Uterus (tissue), 4 donors: ENCODE data around the gene LRRC8A. TPM values are rescaled to one million over a fixed set of nuclear protein-coding genes. Genes with fewer than 3 reads are reported as not detected.
A peak's percentile ranks its signal among the peaks of the same experiment; 100 is the strongest.

Experiments
- DNase-seq, 2 donors: peaks; one replicate each; pipeline ENCODE4 v3.0.0-alpha.2; 2019 to 2020
- H3K27ac ChIP-seq, 2 donors: fragments of 200-600 bp; sonication (generic); 1 replicate in 1 of 2; 2 replicates in 1 of 2; pipeline ENCODE4 v1.5.1; 2016 to 2018
- H3K27me3 ChIP-seq, 2 donors: fragments of 200-600 bp; sonication (generic); one replicate each; pipeline ENCODE4 v1.5.1; 2018 to 2019; ENCODE audit warnings: control low read depth in 1 of 2
- H3K36me3 ChIP-seq, 2 donors: fragments of 200-600 bp; sonication (generic); one replicate each; pipeline ENCODE4 v1.5.1; 2019; ENCODE audit warnings: control low read depth in 1 of 2
- H3K4me1 ChIP-seq, 2 donors: fragments of 200-600 bp; sonication (generic); one replicate each; pipeline ENCODE4 v1.5.1; 2018 to 2019; ENCODE audit warnings: control low read depth in 1 of 2
- H3K4me3 ChIP-seq, 2 donors: fragments of 200-600 bp; sonication (generic); 1 replicate in 1 of 2; 2 replicates in 1 of 2; pipeline ENCODE4 v1.5.1; 2018 to 2019; ENCODE audit warnings: mild to moderate bottlenecking in 1 of 2
- H3K9me3 ChIP-seq, 2 donors: fragments of 200-600 bp; sonication (generic); one replicate each; pipeline ENCODE4 v1.5.1; 2019; ENCODE audit warnings: control low read depth in 1 of 2
- POLR2A ChIP-seq, 2 donors: fragments of 450-650 bp; IDR thresholded peaks; one replicate each; pipeline ENCODE4 v1.6.1; 2016; ENCODE audit warnings: antibody characterized with exemption in 2 of 2, mild to moderate bottlenecking in 1 of 2, moderate library complexity in 1 of 2
- intact Hi-C: fragments of 100-400 bp; cut with DNase I; formaldehyde crosslinking; loops from one replicate; pipeline ENCODE4 v1.15.1; 2023; ENCODE audit warnings: low total_unique reads
- total RNA-seq, 4 donors: library from RNA; depleted of rRNA in 3 of 4; stranded (reverse); fragments of >200 nt in 3 of 4; gene quantifications; one replicate each; pipeline versions ENCODE4 v1.1.0 to v1.2.4, GENCODE V29; 2014 to 2023
- TF ChIP-seq, protein P1 (sequence below), 4 experiments: fragments of 200-600 bp in 2 of 4; fragments of 450-650 bp in 2 of 4; sonication (generic) in 2 of 4; IDR thresholded peaks; one replicate each; pipeline ENCODE4 v1.5.1; 2016 to 2019; ENCODE audit warnings: antibody characterized with exemption in 4 of 4, mild to moderate bottlenecking in 2 of 4, moderate library complexity in 1 of 4
- donor health status: DM: yes; HTN: yes; CAD: no.

LRRC8A gene
- total RNA-seq, 4 donors from 2014 or later = 23.5 to 58.7 (median 30.8) TPM

DNA sequence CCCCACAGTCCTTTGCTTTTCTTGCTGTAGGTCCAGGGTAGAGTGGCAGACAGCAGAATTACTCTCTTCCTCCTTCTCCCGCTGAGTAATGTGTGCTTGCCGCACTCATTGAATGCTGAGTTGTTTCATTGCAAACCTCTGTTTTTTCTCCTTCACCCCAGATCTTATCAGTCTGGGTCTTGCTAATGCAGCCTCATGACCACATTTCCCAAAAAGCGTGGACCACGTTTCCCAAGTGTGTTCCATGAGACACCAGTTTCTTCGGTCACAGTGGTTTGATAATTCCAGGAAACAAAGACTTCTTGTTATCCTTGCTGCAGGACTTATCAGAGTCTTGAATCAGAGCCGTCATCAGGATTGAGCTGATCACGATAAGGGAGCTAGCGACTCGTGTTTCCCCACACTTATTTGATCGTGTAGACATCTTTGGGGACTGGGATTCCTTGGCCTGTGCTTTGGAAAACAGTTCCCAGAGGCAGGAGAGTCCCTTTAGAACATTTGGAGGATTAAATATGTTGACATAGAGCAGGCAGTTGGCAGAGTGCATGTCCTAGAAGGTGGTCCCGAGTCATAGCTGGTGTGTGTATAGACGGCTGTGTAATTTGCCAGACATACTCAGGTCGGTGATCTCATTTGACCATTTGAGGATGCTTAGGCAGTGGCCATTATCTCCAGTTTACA is 4.4 kb downstream of the LRRC8A start:
- Histone ChIP-seq H3K9me3 (no peaks in the 10 kb centered on the region), H3K27me3 (no peaks in the 10 kb centered on the region), H3K36me3 (no peaks in the 10 kb centered on the region), H3K4me1 (peaks cover 0 to 40% of the 10 kb centered on the region in 2 donors), H3K4me3 (no peak overlapping the region), H3K27ac (peak overlapping the region in 1 of 2 donors; percentile 96)
- no peak for DNase-seq
- no peak for TF ChIP-seq POLR2A (IDR thresholded peaks at IDR 0.05)
- TF ChIP-seq, protein P1, sequence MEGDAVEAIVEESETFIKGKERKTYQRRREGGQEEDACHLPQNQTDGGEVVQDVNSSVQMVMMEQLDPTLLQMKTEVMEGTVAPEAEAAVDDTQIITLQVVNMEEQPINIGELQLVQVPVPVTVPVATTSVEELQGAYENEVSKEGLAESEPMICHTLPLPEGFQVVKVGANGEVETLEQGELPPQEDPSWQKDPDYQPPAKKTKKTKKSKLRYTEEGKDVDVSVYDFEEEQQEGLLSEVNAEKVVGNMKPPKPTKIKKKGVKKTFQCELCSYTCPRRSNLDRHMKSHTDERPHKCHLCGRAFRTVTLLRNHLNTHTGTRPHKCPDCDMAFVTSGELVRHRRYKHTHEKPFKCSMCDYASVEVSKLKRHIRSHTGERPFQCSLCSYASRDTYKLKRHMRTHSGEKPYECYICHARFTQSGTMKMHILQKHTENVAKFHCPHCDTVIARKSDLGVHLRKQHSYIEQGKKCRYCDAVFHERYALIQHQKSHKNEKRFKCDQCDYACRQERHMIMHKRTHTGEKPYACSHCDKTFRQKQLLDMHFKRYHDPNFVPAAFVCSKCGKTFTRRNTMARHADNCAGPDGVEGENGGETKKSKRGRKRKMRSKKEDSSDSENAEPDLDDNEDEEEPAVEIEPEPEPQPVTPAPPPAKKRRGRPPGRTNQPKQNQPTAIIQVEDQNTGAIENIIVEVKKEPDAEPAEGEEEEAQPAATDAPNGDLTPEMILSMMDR (IDR thresholded peaks at IDR 0.05) = no peak
- intact Hi-C loops = no loop called here

DNA sequence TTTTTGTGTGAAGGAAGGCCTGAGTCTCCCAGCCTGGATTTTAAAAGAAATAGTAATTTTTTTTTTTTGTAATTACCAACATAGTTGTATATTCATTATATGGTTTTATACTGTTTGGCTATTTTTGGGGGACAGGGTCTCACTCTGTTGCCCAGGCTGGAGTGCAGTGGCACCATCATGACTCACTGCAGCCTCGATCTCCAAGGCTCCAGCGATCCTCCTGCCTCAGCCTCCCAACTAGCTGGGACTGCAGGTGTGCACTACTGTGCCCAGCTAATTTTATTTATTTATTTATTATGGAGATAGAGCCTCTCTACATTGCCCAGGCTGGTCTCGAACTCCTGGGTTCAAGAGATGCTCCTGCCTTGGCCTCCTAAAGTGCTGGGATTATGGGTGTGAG is 5.1 kb downstream of the LRRC8A start:
- Histone ChIP-seq H3K4me1 (peaks cover 6 to 47% of the 10 kb centered on the region in 2 donors), H3K27ac (peak overlapping the region in 1 of 2 donors; percentile 96), H3K36me3 (no peaks in the 10 kb centered on the region), H3K9me3 (no peaks in the 10 kb centered on the region), H3K27me3 (no peaks in the 10 kb centered on the region), H3K4me3 (no peak overlapping the region)
- DNase-seq = no peak
- no peak for TF ChIP-seq POLR2A (IDR thresholded peaks at IDR 0.05)
- TF ChIP-seq, protein P1 (IDR thresholded peaks at IDR 0.05) = no peak
- intact Hi-C loops = no loop called here

DNA sequence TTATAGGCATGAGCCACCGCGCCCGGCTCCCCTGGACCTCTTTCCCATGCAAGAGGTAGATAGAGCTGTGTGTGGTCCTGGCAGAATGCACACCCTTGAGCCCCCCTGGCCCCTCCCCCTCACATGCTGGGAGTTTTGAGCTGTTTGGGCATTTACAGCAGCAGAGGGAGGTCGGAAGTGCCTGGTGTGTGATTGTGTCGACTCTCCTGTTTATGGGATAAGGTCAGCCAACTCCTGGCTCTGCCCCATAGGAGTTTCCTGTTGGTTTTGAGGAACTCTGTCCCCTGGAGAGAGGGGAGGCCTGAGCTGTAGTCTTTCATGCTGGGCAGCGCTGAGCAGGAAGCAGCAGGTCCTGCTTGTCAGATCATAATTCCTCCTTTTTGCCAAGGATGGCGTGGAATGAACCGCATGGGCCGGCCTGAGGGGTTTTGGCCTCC is 6.0 kb downstream of the LRRC8A start:
- Histone ChIP-seq H3K27ac (peak overlapping the region; percentile 9 to 96), H3K4me3 (no peak overlapping the region), H3K9me3 (no peaks in the 10 kb centered on the region), H3K4me1 (peaks cover 8 to 54% of the 10 kb centered on the region in 2 donors), H3K27me3 (no peaks in the 10 kb centered on the region), H3K36me3 (no peaks in the 10 kb centered on the region)
- intact Hi-C loops = no loop called here
- DNase-seq = peak in 1 of 2 donors; percentile 51
- TF ChIP-seq POLR2A (IDR thresholded peaks at IDR 0.05) = no peak
- TF ChIP-seq, protein P1 (IDR thresholded peaks at IDR 0.05) = no peak

DNA sequence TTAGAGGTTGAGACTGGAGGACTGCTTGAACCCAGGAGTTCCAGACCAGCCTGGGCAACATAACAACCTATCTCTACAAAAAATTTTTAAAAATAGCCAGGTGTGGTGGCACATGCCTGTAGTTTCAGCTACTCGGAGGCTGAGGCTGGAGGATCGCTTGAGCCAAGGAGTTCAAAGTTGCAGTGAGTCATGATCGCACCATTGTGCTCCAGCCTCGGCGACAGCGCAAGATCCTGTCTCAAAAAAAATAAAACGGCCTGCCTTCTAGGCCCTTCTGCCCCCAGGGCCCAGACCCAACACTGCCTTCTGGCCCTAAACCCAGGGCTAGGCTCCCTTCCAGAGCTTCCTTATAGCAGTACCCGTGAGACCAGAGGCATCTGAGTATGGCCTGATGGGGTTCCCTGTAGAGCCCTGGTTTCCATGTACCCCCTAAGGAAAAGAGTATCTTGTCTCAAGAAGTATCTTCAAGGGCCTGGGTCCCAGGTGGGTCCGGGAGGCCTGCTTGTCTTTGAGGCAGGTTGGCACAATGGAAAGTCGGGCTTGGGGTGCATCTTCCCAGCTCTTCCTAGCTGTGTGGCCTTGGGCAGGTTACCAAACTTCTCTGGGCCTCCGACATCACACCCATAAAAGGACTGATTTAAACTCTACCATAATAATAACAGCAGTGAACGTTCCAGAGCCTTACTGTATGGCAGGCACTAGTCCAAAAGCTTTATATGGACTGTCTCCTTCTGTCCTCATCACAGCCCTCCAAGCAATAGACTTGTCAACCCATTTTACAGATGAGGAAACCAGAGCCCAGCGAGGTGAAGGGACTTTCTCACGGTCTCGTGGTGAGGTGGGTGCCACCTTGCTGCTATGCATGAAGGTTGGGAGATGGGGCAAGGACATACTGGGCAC is 9.6 kb downstream of the LRRC8A start:
- H3K4me3 ChIP-seq = peak overlapping the region in 1 of 2 donors; percentile 19
- H3K4me1 ChIP-seq = peaks cover 8 to 35% of the 10 kb centered on the region in 2 donors
- no peaks in the 10 kb centered on the region for H3K9me3 ChIP-seq
- no peaks in the 10 kb centered on the region for H3K36me3 ChIP-seq
- intact Hi-C loops = no loop called here
- DNase-seq = no peak
- TF ChIP-seq, protein P1 (IDR thresholded peaks at IDR 0.05) = no peak
- TF ChIP-seq POLR2A (IDR thresholded peaks at IDR 0.05) = no peak
- no peaks in the 10 kb centered on the region for H3K27me3 ChIP-seq
- H3K27ac ChIP-seq = peak overlapping the region; percentile 91 to 97
